ENCODE data around the gene HOXA10. TPM values are rescaled to one million over a fixed set of nuclear protein-coding genes. Genes with fewer than 3 reads are reported as not detected.

HOXA10 gene
- total RNA-seq (under 1 TPM in 2 of 9 donors, not detected in 7; 0.18 to 0.36 TPM), polyA plus RNA-seq (under 1 TPM in 1 of 2 donors, not detected in 1; 0.06 TPM)
- long read RNA-seq, donor 1: 0 reads
- long read RNA-seq, donor 2: 0 reads
- long read RNA-seq, donor 3: 0 reads

- H3K27me3 ChIP-seq: peaks cover 87 to 100% (median 100%) of the 10 kb centered on the region in 9 donors
- TF ChIP-seq, protein P1, sequence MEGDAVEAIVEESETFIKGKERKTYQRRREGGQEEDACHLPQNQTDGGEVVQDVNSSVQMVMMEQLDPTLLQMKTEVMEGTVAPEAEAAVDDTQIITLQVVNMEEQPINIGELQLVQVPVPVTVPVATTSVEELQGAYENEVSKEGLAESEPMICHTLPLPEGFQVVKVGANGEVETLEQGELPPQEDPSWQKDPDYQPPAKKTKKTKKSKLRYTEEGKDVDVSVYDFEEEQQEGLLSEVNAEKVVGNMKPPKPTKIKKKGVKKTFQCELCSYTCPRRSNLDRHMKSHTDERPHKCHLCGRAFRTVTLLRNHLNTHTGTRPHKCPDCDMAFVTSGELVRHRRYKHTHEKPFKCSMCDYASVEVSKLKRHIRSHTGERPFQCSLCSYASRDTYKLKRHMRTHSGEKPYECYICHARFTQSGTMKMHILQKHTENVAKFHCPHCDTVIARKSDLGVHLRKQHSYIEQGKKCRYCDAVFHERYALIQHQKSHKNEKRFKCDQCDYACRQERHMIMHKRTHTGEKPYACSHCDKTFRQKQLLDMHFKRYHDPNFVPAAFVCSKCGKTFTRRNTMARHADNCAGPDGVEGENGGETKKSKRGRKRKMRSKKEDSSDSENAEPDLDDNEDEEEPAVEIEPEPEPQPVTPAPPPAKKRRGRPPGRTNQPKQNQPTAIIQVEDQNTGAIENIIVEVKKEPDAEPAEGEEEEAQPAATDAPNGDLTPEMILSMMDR (IDR thresholded peaks at IDR 0.05): no peak
- no peak for TF ChIP-seq POLR2A (IDR thresholded peaks at IDR 0.05)
- peaks cover 0 to 41% (median 20%) of the 10 kb centered on the region in 12 donors for H3K4me1 ChIP-seq
- peak in 1 of 5 donors; percentile 55 for DNase-seq
- WGBS, 4 donors: 3 to 6% (median 4%) methylated on average over 48 to 82 of the region's 82 CpGs
- H3K4me3 ChIP-seq: peak within 1 kb of the TSS; percentile 25 to 59 (median 41)
- intact Hi-C loops (cut with DNase I): loop anchor here in 1 of 10 donors (10.0 kb wide), 1 partner anchor 1309 kb away; no protein-coding TSS in a partner anchor
- H3K27ac ChIP-seq: peak within 1 kb of the TSS in 1 of 12 donors; percentile 91
- ATAC-seq: no peak
- H3K9me3 ChIP-seq: no peaks in the 10 kb centered on the region
- no peaks in the 10 kb centered on the region for H3K36me3 ChIP-seq
Measured at GRCh38 chr7:27173956-27174873, at the start of gene HOXA10. Gene HOXA10, minus strand, starts transcription at chr7:27174320. Its CDS starts 14 bp downstream, at chr7:27174306.

- intact Hi-C loops (cut with DNase I): no loop called here
- no peak for ATAC-seq
Measured at GRCh38 chr7:27221201-27221797, 47.2 kb upstream of the HOXA10 start.

DNA sequence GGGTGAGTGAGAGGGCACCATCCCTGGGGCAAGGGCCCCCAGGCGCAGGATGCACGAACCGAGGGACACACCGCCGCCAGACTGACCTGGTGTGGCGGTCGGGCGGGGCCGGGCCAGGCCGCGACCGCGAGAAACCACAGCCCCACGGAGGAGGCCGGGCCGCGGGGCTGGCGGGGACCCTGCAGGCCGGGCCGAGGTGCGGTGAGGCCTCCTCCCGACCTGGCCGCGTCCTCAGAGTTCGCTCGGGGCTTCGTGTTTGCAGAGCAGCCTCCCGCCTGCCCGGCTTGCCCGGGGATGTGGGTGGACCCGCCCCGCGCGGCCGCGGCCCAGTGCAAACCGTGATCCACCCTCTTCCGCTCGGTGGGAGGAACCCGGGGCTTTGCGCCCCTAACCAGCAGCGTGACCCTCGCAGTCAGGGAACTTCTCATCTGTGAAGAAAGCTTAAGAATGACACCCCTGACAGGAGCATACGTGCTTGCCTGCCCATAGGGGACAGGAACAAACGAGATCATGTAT, 46.4 kb upstream of the HOXA10 start:
- intact Hi-C loops (cut with DNase I): no loop called here
- no peak overlapping the region for H3K27ac ChIP-seq
- peak overlapping the region in 1 of 12 donors; percentile 19 for H3K4me3 ChIP-seq
- WGBS, 4 donors: 10 to 31% (median 20%) methylated on average over 11 to 45 of the region's 45 CpGs
- no peak for TF ChIP-seq POLR2A (IDR thresholded peaks at IDR 0.05)
- TF ChIP-seq, protein P1 (IDR thresholded peaks at IDR 0.05): no peak
- H3K4me1 ChIP-seq: peaks cover 0 to 12% (median 0%) of the 10 kb centered on the region in 12 donors
- H3K36me3 ChIP-seq: no peaks in the 10 kb centered on the region
- no peaks in the 10 kb centered on the region for H3K9me3 ChIP-seq
- H3K27me3 ChIP-seq: peaks cover 22 to 99% (median 76%) of the 10 kb centered on the region in 9 donors
- ATAC-seq: peak in 1 of 4 donors; percentile 22
- DNase-seq: peak in 1 of 5 donors; percentile 52

More at GRCh38 chr7:27221201-27221797, 47.2 kb upstream of the HOXA10 start:
- Histone ChIP-seq H3K36me3 (no peaks in the 10 kb centered on the region), H3K4me3 (no peak overlapping the region), H3K9me3 (no peaks in the 10 kb centered on the region), H3K27me3 (peaks cover 27 to 99% (median 82%) of the 10 kb centered on the region in 9 donors), H3K4me1 (peaks cover 0 to 14% (median 0%) of the 10 kb centered on the region in 12 donors), H3K27ac (no peak overlapping the region)
- no peak for DNase-seq
- TF ChIP-seq POLR2A (IDR thresholded peaks at IDR 0.05): no peak
- TF ChIP-seq, protein P1 (IDR thresholded peaks at IDR 0.05): no peak
- 86 to 98% (median 89%) methylated on average over 3 of the region's 3 CpGs for WGBS, 4 donors

All from heart left ventricle (tissue), 16 donors.